CD4-positive, alpha-beta memory T cell (primary cell): ENCODE data around the gene LRRC8E. TPM values are rescaled to one million over a fixed set of nuclear protein-coding genes. Genes with fewer than 3 reads are reported as not detected.

ENCODE experiments used
- CTCF ChIA-PET: fragments of 350-600 bp; sonication (Branson Sonifier 250); formaldehyde crosslinking; loops from one replicate; lab custom pipeline; 2021; ENCODE audit warnings: inconsistent platforms; ENCODE audit not compliant: partially characterized antibody; lab: Charles Lee
- POLR2A ChIA-PET: fragments of 350-600 bp; sonication (Branson Sonifier 250); formaldehyde crosslinking; loops from one replicate; lab custom pipeline; 2021; ENCODE audit not compliant: partially characterized antibody; lab: Charles Lee
- DNase-seq, 5 donors: peaks; one replicate each; pipeline versions ENCODE4 v3.0.0 to v3.0.0-alpha.2; 2020 to 2022; ENCODE audit warnings: mixed read lengths in 1 of 5
- H3K27ac ChIP-seq: one replicate; pipeline ENCODE4 v1.7.0; 2013; ENCODE audit warnings: low read depth, low read length
- H3K27me3 ChIP-seq: 2 replicates; pipeline ENCODE4 v1.7.0; 2013; ENCODE audit warnings: mild to moderate bottlenecking, low read length, moderate library complexity; ENCODE audit not compliant: insufficient read depth
- H3K36me3 ChIP-seq: 2 replicates; pipeline ENCODE4 v1.7.0; 2013; ENCODE audit warnings: mild to moderate bottlenecking, low read length, moderate library complexity; ENCODE audit not compliant: insufficient read depth
- H3K4me1 ChIP-seq: 2 replicates; pipeline ENCODE4 v1.7.0; 2013; ENCODE audit warnings: mild to moderate bottlenecking, low read length, moderate library complexity; ENCODE audit not compliant: insufficient read depth
- H3K4me3 ChIP-seq, 2 donors: one replicate each; pipeline ENCODE4 v1.7.0; 2013; ENCODE audit warnings: low read length in 2 of 2, mild to moderate bottlenecking in 1 of 2
- H3K9me3 ChIP-seq, 2 donors: one replicate each; pipeline ENCODE4 v1.7.0; 2013; ENCODE audit warnings: low read length in 2 of 2, control low read depth in 1 of 2; ENCODE audit not compliant: control insufficient read depth in 1 of 2
- H3K27ac Mint-ChIP-seq, 7 donors: one replicate each; pipeline ENCODE4 v1.8.0; 2020 to 2021; ENCODE audit warnings: mixed read lengths in 7 of 7, mild to moderate bottlenecking in 6 of 7, inconsistent platforms in 3 of 7, moderate library complexity in 3 of 7
- H3K27me3 Mint-ChIP-seq, 2 donors: one replicate each; pipeline ENCODE4 v1.8.0; 2020 to 2021; ENCODE audit warnings: mixed read lengths in 2 of 2
- H3K36me3 Mint-ChIP-seq, 2 donors: one replicate each; pipeline ENCODE4 v1.8.0; 2020 to 2021; ENCODE audit warnings: mixed read lengths in 2 of 2, inconsistent platforms in 1 of 2, mild to moderate bottlenecking in 1 of 2
- H3K4me1 Mint-ChIP-seq, 4 donors: one replicate each; pipeline ENCODE4 v1.8.0; 2020 to 2021; ENCODE audit warnings: mixed read lengths in 4 of 4, mild to moderate bottlenecking in 1 of 4
- H3K4me3 Mint-ChIP-seq, 8 donors: one replicate each; pipeline ENCODE4 v1.8.0; 2020 to 2021; ENCODE audit warnings: mixed read lengths in 8 of 8, mild to moderate bottlenecking in 7 of 8, moderate library complexity in 6 of 8, inconsistent platforms in 3 of 8
- H3K9me3 Mint-ChIP-seq, 8 donors: one replicate each; pipeline ENCODE4 v1.8.0; 2020 to 2021; ENCODE audit warnings: mixed read lengths in 8 of 8, mild to moderate bottlenecking in 5 of 8, inconsistent platforms in 3 of 8, moderate library complexity in 1 of 8
- intact Hi-C: fragments of 100-400 bp; cut with micrococcal nuclease; formaldehyde crosslinking; loops from one replicate; pipeline ENCODE4 v1.15.1; 2023
- polyA plus RNA-seq, 2 donors: library from polyadenylated mRNA; unstranded; fragments of 300-500 nt; fragmentation: Illumina TruSeq; gene quantifications; one replicate each; pipeline ENCODE4 v1.2.3, GENCODE V29; 2021
- total RNA-seq, 2 experiments: library from RNA; stranded (reverse); gene quantifications; one replicate each; pipeline ENCODE4 v1.2.3, GENCODE V29; 2021

LRRC8E gene
- total and polyA plus RNA-seq, 4 experiments from 2014 or later = not detected

DNA sequence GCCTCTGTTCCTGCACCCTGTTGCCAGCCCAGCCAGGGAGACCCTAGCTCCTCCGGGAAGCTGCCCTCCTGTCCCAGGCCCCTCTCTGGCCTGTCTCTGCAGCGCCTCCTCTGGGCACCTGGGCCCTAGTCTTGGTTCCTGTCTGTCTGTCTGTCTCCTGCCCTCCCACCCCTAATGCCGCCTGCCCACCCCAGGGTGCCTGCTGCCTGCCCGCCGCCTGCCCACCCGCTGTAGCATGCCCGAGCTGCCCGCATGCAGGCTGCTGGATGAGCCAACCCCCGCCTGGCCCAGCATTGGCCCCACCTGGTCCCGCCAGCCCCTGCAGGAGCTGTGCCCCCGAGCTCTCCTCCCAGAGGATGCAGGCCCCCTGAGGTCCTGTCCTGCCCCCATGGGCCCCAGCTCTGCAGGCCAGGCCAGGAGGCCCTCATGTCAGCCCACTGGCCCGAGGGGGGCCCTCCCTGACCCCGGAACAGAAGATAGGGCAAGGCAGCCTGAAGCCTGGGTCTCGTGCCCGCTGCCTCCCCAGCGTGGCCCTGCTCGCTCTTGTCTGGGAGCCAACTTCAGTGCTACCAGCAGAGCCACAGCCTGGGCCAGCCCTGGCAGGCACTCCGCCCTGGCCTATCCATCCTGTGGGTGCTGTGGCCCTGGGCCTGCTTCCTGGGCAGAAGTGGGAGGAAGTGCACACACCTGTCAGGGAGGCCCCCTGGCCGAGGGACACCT, 20.6 kb downstream of the LRRC8E start:
- Histone ChIP-seq H3K9me3 (no peaks in the 10 kb centered on the region), H3K27me3 (no peaks in the 10 kb centered on the region), H3K4me3 (no peak overlapping the region), H3K27ac (no peak overlapping the region), H3K4me1 (peaks cover 24% of the 10 kb centered on the region), H3K36me3 (peaks cover 12% of the 10 kb centered on the region)
- no peak for DNase-seq
- CTCF ChIA-PET = interaction anchor here (1.5 kb wide), 1 partner anchor 8 kb away, joined by 5 read pairs; no protein-coding TSS in a partner anchor
- Mint-ChIP-seq H3K36me3 (peaks cover 19 to 33% of the 10 kb centered on the region in 2 donors), H3K27me3 (no peaks in the 10 kb centered on the region), H3K4me1 (peaks cover 8 to 27% (median 16%) of the 10 kb centered on the region in 4 donors), H3K4me3 (no peak overlapping the region), H3K27ac (no peak overlapping the region), H3K9me3 (no peaks in the 10 kb centered on the region)
- intact Hi-C loops = no loop called here
- POLR2A ChIA-PET = interaction anchor here (3.3 kb wide), 1 partner anchor 10 kb away, joined by 21 read pairs; the partner anchor contains the start of gene SNAPC2

GRCh38 chr19:7909471-7910067, 21.3 kb downstream of the LRRC8E start:
- ChIA-PET POLR2A (interaction anchor here (3.3 kb wide), 1 partner anchor 9 kb away, joined by 21 read pairs; the partner anchor contains the start of gene SNAPC2), CTCF (interaction anchor here (1.5 kb wide), 1 partner anchor 8 kb away, joined by 5 read pairs; no protein-coding TSS in a partner anchor)
- no peaks in the 10 kb centered on the region for H3K9me3 Mint-ChIP-seq
- H3K27me3 Mint-ChIP-seq = peaks cover 1% of the 10 kb centered on the region in 2 donors
- no peak overlapping the region for H3K27ac ChIP-seq
- no peak overlapping the region for H3K27ac Mint-ChIP-seq
- H3K4me3 ChIP-seq = no peak overlapping the region
- peaks cover 8 to 23% (median 13%) of the 10 kb centered on the region in 4 donors for H3K4me1 Mint-ChIP-seq
- H3K36me3 Mint-ChIP-seq = peaks cover 19 to 29% of the 10 kb centered on the region in 2 donors
- H3K27me3 ChIP-seq = no peaks in the 10 kb centered on the region
- peaks cover 12% of the 10 kb centered on the region for H3K36me3 ChIP-seq
- no peak overlapping the region for H3K4me3 Mint-ChIP-seq
- H3K4me1 ChIP-seq = peaks cover 20% of the 10 kb centered on the region
- intact Hi-C loops = no loop called here
- DNase-seq = no peak
- H3K9me3 ChIP-seq = no peaks in the 10 kb centered on the region

DNA sequence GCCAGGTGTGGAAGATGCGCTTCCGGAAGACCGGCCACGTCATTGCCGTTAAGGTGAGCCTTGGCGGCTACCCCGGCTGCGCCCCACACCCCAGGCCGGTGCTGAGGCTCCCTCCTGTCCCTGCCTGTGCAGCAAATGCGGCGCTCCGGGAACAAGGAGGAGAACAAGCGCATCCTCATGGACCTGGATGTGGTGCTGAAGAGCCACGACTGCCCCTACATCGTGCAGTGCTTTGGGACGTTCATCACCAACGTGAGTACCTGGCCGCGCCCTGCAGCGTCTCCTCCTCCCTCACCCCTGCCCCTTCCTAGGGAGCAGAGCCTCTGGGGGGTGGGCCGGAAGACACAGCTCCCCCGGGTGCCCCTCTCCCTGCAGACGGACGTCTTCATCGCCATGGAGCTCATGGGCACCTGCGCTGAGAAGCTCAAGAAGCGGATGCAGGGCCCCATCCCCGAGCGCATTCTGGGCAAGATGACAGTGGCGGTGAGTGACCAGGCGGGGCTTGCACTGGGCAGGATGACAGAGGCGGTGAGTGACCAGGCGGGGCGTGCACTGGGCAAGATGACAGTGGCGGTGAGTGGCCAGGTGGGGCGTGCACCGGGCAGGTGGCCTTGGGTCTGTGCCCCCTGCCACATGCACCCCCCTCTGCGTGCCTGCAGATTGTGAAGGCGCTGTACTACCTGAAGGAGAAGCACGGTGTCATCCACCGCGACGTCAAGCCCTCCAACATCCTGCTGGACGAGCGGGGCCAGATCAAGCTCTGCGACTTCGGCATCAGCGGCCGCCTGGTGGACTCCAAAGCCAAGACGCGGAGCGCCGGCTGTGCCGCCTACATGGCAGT, 22.2 kb downstream of the LRRC8E start:
- Mint-ChIP-seq H3K27me3 (peaks cover 4 to 8% of the 10 kb centered on the region in 2 donors), H3K4me1 (peaks cover under 1 to 18% (median 8%) of the 10 kb centered on the region in 4 donors), H3K4me3 (no peak overlapping the region), H3K36me3 (peaks cover 19 to 23% of the 10 kb centered on the region in 2 donors), H3K27ac (no peak overlapping the region), H3K9me3 (no peaks in the 10 kb centered on the region)
- DNase-seq = no peak
- ChIA-PET POLR2A (interaction anchor here (1.2 kb wide), 1 partner anchor 41 kb away, joined by 3 read pairs; no protein-coding TSS in a partner anchor), CTCF (no interaction called here)
- peaks cover 11% of the 10 kb centered on the region for H3K4me1 ChIP-seq
- no peak overlapping the region for H3K27ac ChIP-seq
- no peaks in the 10 kb centered on the region for H3K27me3 ChIP-seq
- peaks cover 12% of the 10 kb centered on the region for H3K36me3 ChIP-seq
- intact Hi-C loops = no loop called here
- H3K9me3 ChIP-seq = no peaks in the 10 kb centered on the region
- H3K4me3 ChIP-seq = no peak overlapping the region

DNA sequence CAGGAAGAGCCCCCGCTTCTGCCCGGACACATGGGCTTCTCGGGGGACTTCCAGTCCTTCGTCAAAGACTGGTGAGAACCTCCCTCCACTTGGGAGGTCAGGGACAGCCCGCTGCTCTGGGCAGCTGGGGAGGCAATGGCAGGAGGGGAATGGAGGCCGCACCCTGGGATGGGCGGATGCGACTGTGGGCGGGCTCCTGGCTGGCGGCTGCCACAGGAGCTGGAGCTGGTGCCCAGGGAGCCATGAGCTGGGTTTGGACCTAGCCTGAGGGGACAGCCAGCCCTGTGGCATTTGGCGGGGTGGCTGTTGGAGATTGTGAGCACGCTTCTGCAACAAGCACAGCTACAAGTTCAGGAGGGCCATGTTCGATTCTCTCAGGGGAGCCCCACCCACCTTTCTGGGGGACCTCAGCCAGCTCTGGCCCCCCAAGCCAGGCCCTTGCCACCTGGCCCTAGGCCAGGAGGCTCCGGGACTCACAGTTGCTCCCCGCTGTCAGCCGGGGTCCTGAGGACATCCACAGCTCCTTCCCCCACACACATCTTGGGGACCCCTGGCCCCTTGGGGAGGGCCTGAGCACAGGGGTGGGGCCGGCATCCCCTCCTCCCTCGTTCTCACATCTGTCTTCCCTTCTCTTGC, 23.3 kb downstream of the LRRC8E start:
- DNase-seq = no peak
- peaks cover 7% of the 10 kb centered on the region for H3K36me3 ChIP-seq
- peaks cover 14% of the 10 kb centered on the region for H3K4me1 ChIP-seq
- Mint-ChIP-seq H3K36me3 (peaks cover 19% of the 10 kb centered on the region in 2 donors), H3K27me3 (peaks cover 8 to 12% of the 10 kb centered on the region in 2 donors), H3K4me1 (peaks cover 3 to 16% (median 6%) of the 10 kb centered on the region in 4 donors), H3K9me3 (no peaks in the 10 kb centered on the region), H3K27ac (peak overlapping the region in 1 of 7 donors; percentile 51), H3K4me3 (peak overlapping the region in 1 of 8 donors; percentile 43)
- POLR2A ChIA-PET = interaction anchor here (1.2 to 1.4 kb wide), 2 partner anchors 8 to 42 kb away, joined by 3 to 6 read pairs; partner anchors contain the start of gene SNAPC2
- CTCF ChIA-PET = interaction anchor here (1.3 kb wide), 1 partner anchor 12 kb away, joined by 3 read pairs; no protein-coding TSS in a partner anchor
- intact Hi-C loops = no loop called here
- H3K27ac ChIP-seq = no peak overlapping the region
- no peak overlapping the region for H3K4me3 ChIP-seq
- H3K27me3 ChIP-seq = no peaks in the 10 kb centered on the region
- H3K9me3 ChIP-seq = no peaks in the 10 kb centered on the region

- peak overlapping the region in 1 of 7 donors; percentile 51 for H3K27ac Mint-ChIP-seq
- Histone ChIP-seq H3K9me3 (no peaks in the 10 kb centered on the region), H3K4me3 (no peak overlapping the region), H3K36me3 (peaks cover 7% of the 10 kb centered on the region), H3K4me1 (peaks cover 19% of the 10 kb centered on the region), H3K27me3 (peaks cover 5% of the 10 kb centered on the region), H3K27ac (no peak overlapping the region)
- ChIA-PET POLR2A (interaction anchor here (1.2 to 1.4 kb wide), 2 partner anchors 8 to 43 kb away, joined by 3 to 6 read pairs; partner anchors contain the start of gene SNAPC2), CTCF (interaction anchor here (1.3 kb wide), 1 partner anchor 12 kb away, joined by 3 read pairs; no protein-coding TSS in a partner anchor)
- intact Hi-C loops = no loop called here
- H3K27me3 Mint-ChIP-seq = peaks cover 9 to 15% of the 10 kb centered on the region in 2 donors
- peaks cover 19% of the 10 kb centered on the region in 2 donors for H3K36me3 Mint-ChIP-seq
- peak overlapping the region in 1 of 8 donors; percentile 43 for H3K4me3 Mint-ChIP-seq
- DNase-seq = peak in 1 of 5 donors; percentile 35
- H3K9me3 Mint-ChIP-seq = peaks cover 0 to 3% (median 0%) of the 10 kb centered on the region in 8 donors
- H3K4me1 Mint-ChIP-seq = peaks cover 5 to 18% (median 10%) of the 10 kb centered on the region in 4 donors
Observed at GRCh38 chr19:7912144-7912696, 23.9 kb downstream of the LRRC8E start.
